Thoracic aorta (tissue), 2 donors: ENCODE data around the gene GPC5. TPM values are rescaled to one million over a fixed set of nuclear protein-coding genes. Genes with fewer than 3 reads are reported as not detected.

Source experiments
- ATAC-seq: fragments of 150-250 bp; one replicate; pipeline ENCODE4 v1.8.0; 2017; ENCODE audit warnings: low read depth; ENCODE audit not compliant: insufficient number of reproducible peaks, low FRiP score
- DNase-seq: peaks from one replicate; pipeline ENCODE4 v3.0.0-alpha.2; 2020; ENCODE audit warnings: low spot score
- H3K27ac ChIP-seq, 2 donors: fragments of 200-600 bp; sonication (generic); 1 replicate in 1 of 2; 2 replicates in 1 of 2; pipeline ENCODE4 v1.5.1; 2016; ENCODE audit warnings: mild to moderate bottlenecking in 2 of 2, moderate library complexity in 2 of 2
- H3K27me3 ChIP-seq: fragments of 200-600 bp; sonication (generic); replicated peaks from 2 replicates; pipeline ENCODE4 v1.6.0; 2016; ENCODE audit warnings: mild to moderate bottlenecking; ENCODE audit not compliant: insufficient read depth
- H3K36me3 ChIP-seq: fragments of 200-600 bp; sonication (generic); one replicate; pipeline ENCODE4 v1.5.1; 2016
- H3K4me1 ChIP-seq, 2 donors: fragments of 200-600 bp; sonication (generic); 1 replicate in 1 of 2; 2 replicates in 1 of 2; pipeline versions ENCODE4 v1.5.1 to v1.6.0; 2016; ENCODE audit warnings: low read depth in 2 of 2, mild to moderate bottlenecking in 1 of 2; ENCODE audit not compliant: control insufficient read depth in 1 of 2
- H3K4me3 ChIP-seq: fragments of 200-600 bp; sonication (generic); 2 replicates; pipeline ENCODE4 v1.5.1; 2016; ENCODE audit warnings: mild to moderate bottlenecking
- H3K9me3 ChIP-seq: fragments of 200-600 bp; sonication (generic); 2 replicates; pipeline ENCODE4 v1.5.1; 2016
- total RNA-seq, 2 donors: library from RNA; depleted of rRNA; stranded (reverse); fragments of >200 nt; gene quantifications; one replicate each; pipeline versions ENCODE4 v1.1.0 to v1.2.3, GENCODE V29; 2016
- TF ChIP-seq, protein P1 (sequence below): fragments of 200-600 bp; sonication (generic); IDR thresholded peaks from one replicate; pipeline ENCODE4 v1.5.1; 2019; ENCODE audit warnings: antibody characterized with exemption

GPC5 gene
- total RNA-seq, 2 donors from 2014 or later = 3.3 TPM; not detected in 1

GRCh38 chr13:92175330-92175729, 776.9 kb downstream of the GPC5 start:
- no peak for ATAC-seq
- Histone ChIP-seq H3K27me3 (no peaks in the 10 kb centered on the region), H3K4me3 (peak overlapping the region; percentile 14), H3K4me1 (no peaks in the 10 kb centered on the region), H3K9me3 (no peaks in the 10 kb centered on the region), H3K36me3 (no peaks in the 10 kb centered on the region), H3K27ac (no peak overlapping the region)
- DNase-seq = no peak
- TF ChIP-seq, protein P1, sequence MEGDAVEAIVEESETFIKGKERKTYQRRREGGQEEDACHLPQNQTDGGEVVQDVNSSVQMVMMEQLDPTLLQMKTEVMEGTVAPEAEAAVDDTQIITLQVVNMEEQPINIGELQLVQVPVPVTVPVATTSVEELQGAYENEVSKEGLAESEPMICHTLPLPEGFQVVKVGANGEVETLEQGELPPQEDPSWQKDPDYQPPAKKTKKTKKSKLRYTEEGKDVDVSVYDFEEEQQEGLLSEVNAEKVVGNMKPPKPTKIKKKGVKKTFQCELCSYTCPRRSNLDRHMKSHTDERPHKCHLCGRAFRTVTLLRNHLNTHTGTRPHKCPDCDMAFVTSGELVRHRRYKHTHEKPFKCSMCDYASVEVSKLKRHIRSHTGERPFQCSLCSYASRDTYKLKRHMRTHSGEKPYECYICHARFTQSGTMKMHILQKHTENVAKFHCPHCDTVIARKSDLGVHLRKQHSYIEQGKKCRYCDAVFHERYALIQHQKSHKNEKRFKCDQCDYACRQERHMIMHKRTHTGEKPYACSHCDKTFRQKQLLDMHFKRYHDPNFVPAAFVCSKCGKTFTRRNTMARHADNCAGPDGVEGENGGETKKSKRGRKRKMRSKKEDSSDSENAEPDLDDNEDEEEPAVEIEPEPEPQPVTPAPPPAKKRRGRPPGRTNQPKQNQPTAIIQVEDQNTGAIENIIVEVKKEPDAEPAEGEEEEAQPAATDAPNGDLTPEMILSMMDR = peak; percentile 16

- no peak for ATAC-seq
- H3K9me3 ChIP-seq = no peaks in the 10 kb centered on the region
- no peaks in the 10 kb centered on the region for H3K4me1 ChIP-seq
- H3K36me3 ChIP-seq = no peaks in the 10 kb centered on the region
- TF ChIP-seq, protein P1 = no peak
- H3K4me3 ChIP-seq = no peak overlapping the region
- no peak for DNase-seq
- H3K27me3 ChIP-seq = no peaks in the 10 kb centered on the region
- no peak overlapping the region for H3K27ac ChIP-seq
These were observed 779.5 kb downstream of the GPC5 start for GRCh38 chr13:92177966-92178365.

DNA sequence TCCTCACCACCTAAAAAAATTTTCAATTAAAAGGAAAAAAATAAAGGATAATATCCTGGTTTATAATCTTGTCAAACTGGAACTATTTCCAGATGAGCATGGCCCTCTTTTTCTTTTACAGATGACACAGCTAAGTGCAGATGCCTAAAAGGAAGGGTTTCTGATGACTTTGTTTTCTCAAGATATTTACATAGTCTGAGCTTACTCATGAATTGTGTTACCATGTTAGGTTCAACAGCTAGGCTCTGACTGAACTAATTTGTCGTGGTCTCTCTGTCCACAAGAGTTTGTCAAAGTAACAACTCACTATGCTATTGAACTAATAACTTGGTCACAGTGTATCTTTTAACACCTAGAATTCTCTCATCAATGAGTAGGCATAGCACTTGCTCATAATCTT, 780.8 kb downstream of the GPC5 start:
- no peak for DNase-seq
- H3K4me1 ChIP-seq = no peaks in the 10 kb centered on the region
- ATAC-seq = no peak
- no peaks in the 10 kb centered on the region for H3K9me3 ChIP-seq
- no peaks in the 10 kb centered on the region for H3K27me3 ChIP-seq
- H3K27ac ChIP-seq = no peak overlapping the region
- no peaks in the 10 kb centered on the region for H3K36me3 ChIP-seq
- H3K4me3 ChIP-seq = no peak overlapping the region
- TF ChIP-seq, protein P1 = no peak

- DNase-seq = no peak
- TF ChIP-seq, protein P1 = peak; percentile 84
- no peak for ATAC-seq
These were observed 789.1 kb downstream of the GPC5 start for GRCh38 chr13:92187378-92187989.

DNA sequence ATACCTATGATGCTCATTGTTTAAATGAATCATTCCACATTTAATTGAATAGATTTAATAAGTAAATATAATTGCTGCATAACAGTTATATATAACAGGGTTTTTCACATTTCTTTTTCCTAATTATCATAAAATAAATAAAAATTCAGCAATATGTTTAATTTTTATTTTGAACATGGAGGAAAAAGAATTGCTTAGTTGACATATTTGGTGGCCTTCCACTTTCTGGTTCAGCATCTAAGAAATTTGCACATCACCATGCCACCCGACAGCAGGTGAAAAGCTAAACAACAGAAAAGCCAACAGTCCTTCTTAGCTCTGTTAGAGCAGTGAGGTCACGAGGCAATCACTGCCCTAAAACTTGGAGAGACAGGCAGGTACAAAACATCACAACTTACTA, 790.2 kb downstream of the GPC5 start:
- Histone ChIP-seq H3K27ac (no peak overlapping the region), H3K27me3 (no peaks in the 10 kb centered on the region), H3K9me3 (no peaks in the 10 kb centered on the region), H3K36me3 (no peaks in the 10 kb centered on the region), H3K4me3 (no peak overlapping the region), H3K4me1 (no peaks in the 10 kb centered on the region)
- TF ChIP-seq, protein P1 = no peak
- DNase-seq (no peak), ATAC-seq (no peak)

More at GRCh38 chr13:92187378-92187989, 789.1 kb downstream of the GPC5 start:
- H3K36me3 ChIP-seq = no peaks in the 10 kb centered on the region
- H3K4me1 ChIP-seq = no peaks in the 10 kb centered on the region
- no peak overlapping the region for H3K4me3 ChIP-seq
- H3K27ac ChIP-seq = no peak overlapping the region
- H3K27me3 ChIP-seq = no peaks in the 10 kb centered on the region
- H3K9me3 ChIP-seq = no peaks in the 10 kb centered on the region
